ENCODE measurements around the gene CRNKL1.
A peak's percentile ranks its signal among the peaks of the same experiment; 100 is the strongest.

CRNKL1 gene

DNA sequence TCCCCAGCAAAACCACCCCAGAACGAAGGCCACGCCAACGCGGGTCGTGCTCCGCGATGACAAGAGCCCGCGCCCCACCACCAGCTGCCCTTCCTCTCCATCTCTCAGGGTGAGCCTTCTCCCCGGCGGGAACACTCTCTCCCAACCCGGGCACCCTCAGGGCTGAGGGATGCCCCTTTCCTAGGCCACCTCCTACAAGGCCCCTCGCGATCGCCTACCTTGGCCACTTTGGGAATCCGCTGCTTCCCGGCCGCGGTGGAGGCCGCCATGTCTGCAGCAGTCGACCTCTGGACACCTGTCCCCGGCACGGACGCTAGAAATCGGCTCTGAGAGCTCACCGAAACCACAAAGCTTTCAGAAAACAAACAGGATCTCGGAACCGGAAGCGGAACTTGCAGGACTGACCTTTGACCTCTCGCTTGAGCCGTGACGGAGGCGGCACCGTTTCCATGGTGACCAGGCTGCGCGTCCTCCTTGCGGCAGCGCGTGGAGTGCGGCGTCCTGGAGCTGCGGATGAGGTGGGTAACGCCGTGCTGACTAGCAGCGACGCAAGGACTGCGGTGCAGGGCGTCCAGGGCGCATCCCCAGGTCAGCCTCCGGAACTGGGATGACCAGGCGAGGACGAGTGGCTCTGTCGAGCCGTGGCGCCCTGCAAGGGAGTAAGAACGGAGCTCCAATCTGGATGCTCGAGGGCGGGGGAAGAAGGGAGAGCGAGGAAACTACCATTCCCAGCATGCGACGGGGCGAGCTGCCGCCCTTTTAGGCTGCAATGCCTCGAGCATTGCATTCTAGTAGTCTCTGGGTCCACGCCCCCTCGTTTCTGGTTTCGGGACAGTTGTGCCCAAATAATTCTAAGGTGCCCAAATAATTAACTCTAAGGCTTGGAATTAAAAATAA is at the start of gene CRNKL1, which contains the start of gene CFAP61:
Gene CRNKL1, minus strand, starts transcription at position 393 of the 897 bp plus-strand sequence. Its CDS starts 124 bp downstream, at position 269.
Gene CFAP61, plus strand, starts transcription at position 459 of the 897 bp plus-strand sequence. CDS start 4,122 bp downstream, outside the sequence.
- DNase-seq (ENCODE audit: extremely low read depth in 1 of 2, low read depth in 1 of 2), result peak; percentile 91 to 93

DNA sequence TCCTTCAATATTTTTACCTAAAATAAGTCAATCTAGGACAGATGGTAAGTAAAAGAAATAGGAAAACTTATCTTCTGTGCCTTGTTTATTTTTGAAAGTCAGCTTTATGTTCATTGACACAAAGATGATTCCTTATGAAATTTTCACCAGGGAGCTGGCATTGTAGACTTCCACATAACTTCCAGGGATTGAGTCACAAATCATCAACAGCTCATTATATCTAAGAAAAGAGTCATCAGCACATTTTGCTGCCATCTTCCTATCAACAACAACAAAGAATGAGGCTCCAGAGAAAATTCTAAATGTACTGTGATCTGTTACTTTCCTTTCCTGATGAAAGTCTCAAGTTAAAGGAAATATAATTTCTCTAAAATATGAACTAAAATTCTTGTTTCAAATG is 48.6 kb upstream of the CRNKL1 start:
- DNase-seq (ENCODE audit: extremely low read depth in 1 of 2, low read depth in 1 of 2), result no peak

GRCh38 chr20:20096421-20096820 is 44.2 kb upstream of the CRNKL1 start:
- DNase-seq (ENCODE audit: extremely low read depth in 1 of 2, low read depth in 1 of 2), result no peak

DNA sequence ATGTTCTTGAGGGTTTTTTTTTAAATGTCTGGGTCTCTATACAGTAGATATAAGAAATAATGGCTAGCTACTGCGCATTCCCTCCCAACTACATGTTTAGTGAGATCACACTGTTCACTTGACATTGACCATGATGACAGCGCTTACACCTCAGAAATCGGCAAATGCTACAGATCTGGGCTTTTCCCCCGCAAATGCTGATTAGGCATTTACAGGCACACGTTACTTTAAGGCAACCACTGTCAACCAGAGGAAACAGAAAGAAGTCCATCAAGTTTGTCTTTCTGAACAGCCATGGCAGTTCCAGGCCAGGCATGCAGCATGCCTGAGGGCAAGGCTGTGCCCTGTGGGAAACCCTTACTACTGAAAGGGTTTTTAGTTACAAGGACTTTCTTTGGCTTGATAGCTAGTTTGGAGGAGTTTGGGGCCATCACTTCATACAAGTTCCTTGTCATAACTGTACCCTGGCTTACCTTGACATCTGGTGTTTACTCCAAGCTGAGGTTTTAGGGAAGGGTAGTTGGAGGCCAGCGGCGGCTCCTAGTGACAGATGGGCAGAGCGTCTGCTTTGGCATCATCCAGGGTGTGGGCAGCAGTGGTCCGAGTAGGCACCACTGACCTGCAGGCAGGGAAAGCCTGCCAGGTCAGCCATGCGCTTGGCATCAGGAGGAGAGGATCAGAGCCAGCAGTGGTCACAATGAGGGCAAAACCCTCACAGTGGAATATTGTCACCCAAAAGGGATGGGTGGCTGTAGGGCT is 43.0 kb upstream of the CRNKL1 start:
- no peak for DNase-seq (ENCODE audit: extremely low read depth in 1 of 2, low read depth in 1 of 2)

- no peak for DNase-seq (ENCODE audit: extremely low read depth in 1 of 2, low read depth in 1 of 2)
Measured at GRCh38 chr20:20094410-20094809, 42.1 kb upstream of the CRNKL1 start.

DNA sequence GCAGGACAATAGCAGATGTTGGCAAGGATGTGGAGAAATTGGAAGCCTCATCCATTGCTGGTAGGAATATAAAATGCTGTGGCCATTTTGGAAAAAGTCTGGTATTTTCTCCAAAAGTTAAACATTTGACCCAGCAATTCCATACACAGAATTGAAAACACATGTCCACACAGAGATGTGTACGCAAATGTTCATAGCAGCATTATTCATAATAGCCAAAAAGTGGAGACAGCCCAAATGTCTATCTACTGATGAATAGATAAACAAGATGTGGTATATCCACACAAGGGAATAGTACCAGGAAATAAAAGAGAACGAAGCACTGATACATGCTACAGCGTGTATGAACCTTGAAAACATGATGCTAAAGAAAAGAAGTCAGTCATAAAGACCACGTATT is 40.6 kb upstream of the CRNKL1 start:
- no peak for DNase-seq (ENCODE audit: extremely low read depth in 1 of 2, low read depth in 1 of 2)

DNA sequence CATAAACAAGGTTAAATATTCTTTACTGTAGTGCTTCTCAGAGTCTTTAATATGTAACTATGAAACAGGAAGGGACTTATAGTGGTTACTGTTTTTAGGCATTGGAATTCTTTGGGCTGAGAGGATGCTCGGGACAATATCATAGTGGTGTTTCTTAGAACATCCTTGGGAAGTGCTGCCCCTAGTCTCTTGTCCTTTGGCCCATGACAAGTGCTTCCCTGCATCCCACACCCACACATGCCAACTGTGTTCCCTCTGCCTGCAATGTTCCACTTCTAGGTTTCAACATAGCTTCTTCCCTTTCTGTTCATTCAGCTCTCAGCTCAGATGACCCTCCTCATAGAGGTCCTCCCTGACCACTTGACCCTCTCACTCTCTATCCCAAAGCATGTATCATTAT is 37.7 kb upstream of the CRNKL1 start:
- DNase-seq (ENCODE audit: extremely low read depth in 1 of 2, low read depth in 1 of 2), result no peak

DNA sequence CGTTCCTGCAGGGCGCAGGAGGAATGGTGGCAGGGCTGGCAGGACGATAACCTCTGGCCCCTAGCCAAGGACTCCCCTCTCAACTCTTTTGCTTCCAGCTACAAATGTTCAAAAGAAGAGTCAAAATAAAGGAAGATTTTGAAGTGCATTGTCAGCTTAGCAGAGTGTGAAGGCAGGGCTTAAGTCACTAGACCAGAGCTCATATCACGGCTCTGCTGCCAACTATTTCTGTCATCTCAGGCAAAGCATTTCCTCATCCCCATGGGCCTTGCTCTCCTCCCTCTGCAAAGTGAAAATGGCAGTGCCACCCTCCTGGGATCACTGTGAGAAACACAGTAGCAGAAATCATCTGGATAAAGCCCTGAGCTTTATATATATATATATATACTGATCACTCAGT is 36.8 kb upstream of the CRNKL1 start:
- no peak for DNase-seq (ENCODE audit: extremely low read depth in 1 of 2, low read depth in 1 of 2)

DNA sequence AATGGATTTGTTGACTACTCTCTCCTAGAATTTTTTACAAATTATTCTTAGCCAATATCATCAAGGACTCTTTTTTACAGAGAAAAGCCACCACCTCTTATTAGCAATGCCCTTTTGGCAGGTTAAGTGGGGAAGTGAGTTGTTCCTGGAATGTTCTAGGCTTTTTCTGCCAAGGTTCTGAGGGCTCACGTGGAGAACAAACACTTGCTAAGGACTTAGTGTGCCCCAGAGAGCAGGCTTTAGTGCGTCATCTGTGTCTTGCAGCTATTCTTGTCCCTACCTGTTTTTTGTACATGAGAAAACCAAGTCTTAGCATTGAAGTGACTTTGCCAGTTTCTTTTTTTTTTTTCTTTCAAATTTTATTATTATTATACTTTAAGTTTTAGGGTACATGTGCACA is 33.5 kb upstream of the CRNKL1 start:
- DNase-seq (ENCODE audit: extremely low read depth in 1 of 2, low read depth in 1 of 2), result no peak

DNA sequence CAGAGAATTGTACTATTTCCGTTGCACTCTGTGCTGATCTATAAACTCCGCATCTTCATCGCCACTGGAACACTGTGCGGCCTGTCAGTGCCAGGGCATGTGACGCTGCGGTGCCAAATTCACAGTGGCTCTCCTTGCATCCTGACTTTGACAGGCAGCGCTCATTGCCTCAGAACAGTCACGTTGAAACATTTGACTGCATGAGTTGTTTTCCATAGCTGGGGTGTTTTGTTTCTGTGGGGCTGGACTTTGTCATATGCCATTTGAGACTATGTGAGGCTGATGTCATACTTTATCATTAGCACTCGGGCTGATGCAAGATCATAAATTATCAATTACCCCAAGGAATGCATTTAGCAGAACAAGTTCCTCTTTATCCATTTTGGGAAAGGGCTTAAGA is 32.8 kb upstream of the CRNKL1 start:
- DNase-seq (ENCODE audit: extremely low read depth in 1 of 2, low read depth in 1 of 2), result no peak

- no peak for DNase-seq (ENCODE audit: extremely low read depth in 1 of 2, low read depth in 1 of 2)
Measured at GRCh38 chr20:20084296-20084752, 32.1 kb upstream of the CRNKL1 start.

DNA sequence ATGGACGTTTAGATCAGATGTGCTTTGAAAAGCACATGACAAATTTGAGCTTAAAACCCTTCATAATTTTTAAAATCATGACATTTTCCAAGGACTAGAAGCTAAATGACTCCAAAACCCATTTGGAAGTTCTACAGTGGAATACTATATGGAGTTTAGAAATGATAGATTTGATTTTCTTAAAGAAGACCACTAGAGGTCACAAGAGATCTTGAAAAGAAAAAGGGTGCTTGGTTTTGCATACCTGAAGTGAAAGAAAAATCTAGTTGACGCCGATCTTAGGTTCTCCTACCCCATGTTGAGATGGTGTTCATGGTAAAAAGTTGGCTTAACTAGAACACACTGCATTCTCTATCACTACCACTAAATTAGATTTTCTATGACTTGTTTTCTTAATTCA is 31.5 kb upstream of the CRNKL1 start:
- DNase-seq (ENCODE audit: extremely low read depth in 1 of 2, low read depth in 1 of 2), result no peak

DNA sequence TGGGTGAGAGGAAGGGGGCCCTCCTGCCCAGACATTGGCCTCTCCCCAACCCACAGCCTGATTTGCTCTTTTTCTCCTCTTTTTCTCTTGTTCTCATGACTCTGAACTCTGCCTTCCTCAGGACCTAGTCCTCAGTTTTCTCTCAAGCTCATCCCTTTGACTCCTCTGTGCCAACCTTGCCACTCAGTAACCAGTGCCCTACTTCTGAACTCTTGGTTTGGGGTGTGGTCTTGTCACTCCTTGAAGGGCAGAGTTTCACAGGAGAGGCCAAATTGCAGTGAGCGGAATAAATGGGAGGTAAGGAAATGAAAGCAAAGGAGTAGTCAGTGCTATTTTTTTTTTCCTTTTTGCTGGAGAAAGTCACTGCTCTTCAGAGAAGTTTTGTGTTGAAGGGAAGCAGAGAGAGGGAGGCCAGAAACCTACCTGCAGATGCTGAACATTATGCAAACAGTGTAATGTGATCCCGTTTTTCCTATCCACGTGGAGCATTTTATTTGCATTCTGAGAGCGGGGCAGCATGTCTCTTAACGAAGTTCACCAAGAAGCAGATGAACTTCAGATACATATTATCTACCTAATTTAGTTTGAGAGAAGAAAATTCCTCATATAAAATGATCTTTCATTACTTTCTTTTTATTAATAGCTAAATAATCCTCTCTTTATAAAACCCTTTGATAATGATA is 27.0 kb upstream of the CRNKL1 start:
- DNase-seq (ENCODE audit: extremely low read depth in 1 of 2, low read depth in 1 of 2), result no peak

- no peak for DNase-seq (ENCODE audit: extremely low read depth in 1 of 2, low read depth in 1 of 2)
Measured at GRCh38 chr20:20078041-20078440, 25.8 kb upstream of the CRNKL1 start.

DNA sequence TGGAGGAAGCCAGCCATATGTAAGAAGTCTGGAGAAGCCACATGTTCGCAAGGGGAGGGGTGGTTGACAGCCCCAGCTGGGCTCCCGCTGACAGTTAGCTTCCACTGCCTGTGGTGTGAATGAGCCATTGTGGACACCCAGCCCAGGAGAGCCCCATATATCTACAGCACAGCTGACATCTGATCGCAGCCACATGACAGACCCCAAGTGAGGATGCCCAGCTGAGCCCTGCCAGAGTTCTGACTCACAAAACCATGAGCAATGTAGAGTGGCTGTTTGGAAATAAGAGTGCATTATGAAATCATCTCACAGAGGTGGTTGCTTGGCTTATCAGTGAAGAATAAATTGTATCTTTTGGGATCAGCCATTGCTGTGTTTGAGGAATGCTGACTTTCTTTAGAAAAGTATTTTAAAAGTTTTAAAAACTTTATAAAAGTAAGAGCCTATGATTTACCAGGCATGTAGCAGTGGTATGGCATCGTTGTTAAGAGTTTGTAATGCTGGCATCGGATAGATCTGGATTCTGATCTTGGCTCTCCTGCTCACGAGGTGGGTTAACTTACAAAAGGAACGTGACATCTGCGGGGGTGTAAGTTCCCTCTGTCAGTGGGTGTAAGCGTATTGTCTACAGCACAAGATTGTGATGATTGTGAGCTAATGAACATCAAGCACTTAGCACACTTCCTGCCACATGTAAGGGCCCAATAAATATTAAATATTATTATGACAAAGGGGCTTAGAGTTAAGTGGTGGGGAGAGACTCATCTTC is 24.2 kb upstream of the CRNKL1 start:
- DNase-seq (ENCODE audit: extremely low read depth in 1 of 2, low read depth in 1 of 2), result no peak

- no peak for DNase-seq (ENCODE audit: extremely low read depth in 1 of 2, low read depth in 1 of 2)
Measured at GRCh38 chr20:20075032-20075431, 22.8 kb upstream of the CRNKL1 start.

- DNase-seq (ENCODE audit: extremely low read depth in 1 of 2, low read depth in 1 of 2), result no peak
Measured at GRCh38 chr20:20073801-20074371, 21.6 kb upstream of the CRNKL1 start.

DNA sequence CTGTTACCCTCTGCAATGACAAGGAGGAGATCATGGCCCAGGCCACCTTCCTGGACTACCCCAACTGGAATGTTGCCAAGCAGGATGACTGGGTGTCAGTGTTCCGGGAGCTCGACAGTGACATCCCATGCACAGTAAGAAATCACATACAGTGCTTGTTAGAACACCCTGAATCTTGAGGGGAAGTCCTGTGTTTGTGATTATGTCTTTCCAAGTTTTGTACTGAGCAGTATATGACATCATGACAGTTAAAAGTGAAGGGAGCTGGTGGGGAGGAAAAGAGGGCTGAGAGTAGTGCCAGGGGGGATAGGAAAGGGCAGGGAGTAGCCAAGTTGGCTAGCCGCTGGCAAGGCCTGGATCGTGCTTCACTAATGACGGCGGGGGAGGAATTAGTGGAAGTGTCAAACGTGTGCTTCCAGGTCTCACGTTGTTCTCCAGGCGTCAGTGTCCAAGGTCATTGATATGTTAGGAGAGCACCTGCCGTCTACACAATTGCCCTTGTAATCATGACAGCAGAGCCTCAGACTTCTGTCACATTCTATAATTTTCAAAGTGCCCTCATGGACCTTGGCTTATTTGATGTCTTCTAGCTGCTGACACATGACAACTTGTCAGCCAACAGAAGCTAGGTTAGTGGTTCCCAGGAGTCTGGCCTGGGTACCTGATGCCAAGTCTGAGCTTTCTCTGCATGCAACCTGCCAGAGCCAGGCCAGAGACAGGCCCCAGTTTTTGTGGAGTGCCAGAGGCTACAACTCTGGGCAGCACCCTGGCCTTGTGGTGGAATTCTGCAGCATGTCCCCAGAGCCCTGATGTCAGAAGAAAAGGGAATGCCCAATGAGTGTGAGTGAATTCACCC is 18.8 kb upstream of the CRNKL1 start:
- DNase-seq (ENCODE audit: extremely low read depth in 1 of 2, low read depth in 1 of 2), result no peak

- no peak for DNase-seq (ENCODE audit: extremely low read depth in 1 of 2, low read depth in 1 of 2)
Measured at GRCh38 chr20:20065361-20065760, 13.1 kb upstream of the CRNKL1 start.
